Small intestine (tissue), 7 donors: ENCODE results near the gene NCR2. TPM values are rescaled to one million over a fixed set of nuclear protein-coding genes. Genes with fewer than 3 reads are reported as not detected.
A peak's percentile ranks its signal among the peaks of the same experiment; 100 is the strongest.

Experiments
- DNase-seq, 2 donors: peaks; one replicate each; pipeline versions ENCODE4 v3.0.0 to v3.0.0-alpha.2; 2013
- FAIRE-seq: peaks from 2 replicates; lab custom pipeline; 2012; peaks lifted over from hg19 to GRCh38; lab: Jason Lieb, UNC
- H3K27ac ChIP-seq, 3 donors: one replicate each; pipeline ENCODE4 v1.5.1; 2013; ENCODE audit warnings: low read length in 2 of 3, mild to moderate bottlenecking in 2 of 3, control low read depth in 1 of 3, inconsistent platforms in 1 of 3, low read depth in 1 of 3, moderate library complexity in 1 of 3
- H3K27me3 ChIP-seq, 3 donors: one replicate each; pipeline ENCODE4 v1.6.1; 2013; ENCODE audit warnings: low read length in 3 of 3, inconsistent platforms in 1 of 3; ENCODE audit not compliant: control insufficient read depth in 3 of 3, insufficient read depth in 3 of 3
- H3K36me3 ChIP-seq, 3 donors: one replicate each; pipeline ENCODE4 v1.6.1; 2013; ENCODE audit warnings: low read length in 3 of 3, inconsistent platforms in 1 of 3, low read depth in 1 of 3, mild to moderate bottlenecking in 1 of 3, moderate library complexity in 1 of 3; ENCODE audit not compliant: control insufficient read depth in 3 of 3, insufficient read depth in 2 of 3
- H3K4me1 ChIP-seq, 3 donors: one replicate each; pipeline ENCODE4 v1.6.1; 2013; ENCODE audit warnings: low read length in 2 of 3, inconsistent platforms in 1 of 3, low read depth in 1 of 3, mild to moderate bottlenecking in 1 of 3, moderate library complexity in 1 of 3; ENCODE audit not compliant: control insufficient read depth in 3 of 3, insufficient read depth in 2 of 3
- H3K4me3 ChIP-seq, 3 donors: one replicate each; pipeline ENCODE4 v1.5.1; 2013; ENCODE audit warnings: low read length in 3 of 3, control low read depth in 1 of 3, inconsistent platforms in 1 of 3, low read depth in 1 of 3, mild to moderate bottlenecking in 1 of 3, moderate library complexity in 1 of 3
- H3K9me3 ChIP-seq, 2 donors: one replicate each; pipeline ENCODE4 v1.6.1; 2013; ENCODE audit warnings: low read depth in 1 of 2, low read length in 1 of 2; ENCODE audit not compliant: control insufficient read depth in 2 of 2, insufficient read depth in 1 of 2
- WGBS, 3 donors: extraction: QIAGEN DNeasy Blood & Tissue Kit; methylation state at CpG; one replicate each; pipeline ENCODE4 v1.1.7; 2013; 5-methylcytosine and 5-hydroxymethylcytosine counted together
- polyA plus RNA-seq, 4 donors: library from polyadenylated mRNA; stranded (reverse) in 3 of 4; unstranded in 1 of 4; fragments of 200-250 nt in 3 of 4; fragments of 120-200 nt in 1 of 4; gene quantifications; one replicate each; pipeline versions ENCODE4 v1.2.1 to v1.2.3, GENCODE V29; 2013
- donor health status: healthy with polysubstance abuse.
- donor health status: control.
- donor health status: control.
- donor health status: Bipolar disorder and iron deficiency.
- donor health status: healthy.

Gene NCR2
- polyA plus RNA-seq, 4 donors: 0.65 TPM; not detected in 3

DNA sequence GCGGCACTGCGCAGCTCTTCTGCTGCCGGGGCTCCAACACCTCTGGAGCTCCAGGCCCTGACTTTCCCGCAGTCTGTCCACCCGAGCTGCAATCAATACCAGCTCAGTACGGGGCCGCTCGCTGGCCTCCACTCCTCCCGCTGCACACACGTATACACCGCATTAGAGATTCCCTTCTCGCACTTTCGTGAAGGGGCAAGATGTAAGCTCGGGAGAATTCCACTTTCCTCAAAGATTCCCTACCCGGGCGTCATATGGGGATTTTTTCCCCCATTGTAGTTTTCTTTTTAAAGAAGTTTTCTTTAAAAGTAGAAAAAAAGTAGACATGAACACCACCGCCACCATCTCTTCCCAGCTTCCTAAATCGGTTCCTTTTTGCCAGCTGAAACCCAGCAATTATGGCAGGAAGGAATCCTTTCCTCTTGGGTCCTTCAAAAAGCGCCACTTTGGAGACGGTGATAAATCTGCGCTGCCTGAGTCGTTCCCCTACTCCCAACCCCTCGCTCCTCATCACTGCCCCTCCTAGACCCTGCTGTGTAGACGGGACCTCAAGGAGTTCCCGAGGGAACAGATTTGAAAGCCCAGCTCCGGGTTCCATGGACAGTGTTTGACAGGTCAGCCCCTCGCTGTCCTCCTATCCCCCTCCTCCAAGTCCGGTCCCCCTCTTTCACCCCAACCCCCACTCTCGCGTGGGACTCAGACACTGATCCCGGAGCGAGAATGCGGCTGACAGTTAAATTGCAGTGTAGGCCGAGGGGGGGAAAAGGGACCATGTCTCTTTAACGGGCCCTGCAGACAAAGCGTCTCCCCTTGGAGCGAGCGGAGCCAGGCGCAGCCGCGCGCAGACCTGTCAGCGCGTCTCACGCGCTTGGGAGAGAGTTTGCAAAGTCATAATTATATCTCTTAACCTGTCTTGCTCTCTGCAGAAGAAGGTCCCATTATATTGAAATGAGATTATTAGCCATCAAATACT is 39.5 kb downstream of the NCR2 start:
- FAIRE-seq (no peak), DNase-seq (peak in 1 of 2 donors; percentile 37)
- Histone ChIP-seq H3K4me1 (peaks cover 0 to 42% (median 5%) of the 10 kb centered on the region in 3 donors), H3K9me3 (no peaks in the 10 kb centered on the region), H3K36me3 (no peaks in the 10 kb centered on the region), H3K27me3 (peaks cover 20 to 88% (median 47%) of the 10 kb centered on the region in 3 donors), H3K27ac (no peak overlapping the region), H3K4me3 (no peak overlapping the region)
- WGBS, 3 donors: 5 to 7% (median 6%) methylated on average over 46 of the region's 46 CpGs

GRCh38 chr6:41375598-41376151 is 40.3 kb downstream of the NCR2 start:
- 11 to 18% (median 12%) methylated on average over 30 of the region's 30 CpGs for WGBS, 3 donors
- H3K4me1 ChIP-seq: peaks cover 0 to 42% (median 5%) of the 10 kb centered on the region in 3 donors

GRCh38 chr6:41376176-41376575 is 40.8 kb downstream of the NCR2 start:
- FAIRE-seq: no peak
- no peaks in the 10 kb centered on the region for H3K9me3 ChIP-seq
- H3K36me3 ChIP-seq: no peaks in the 10 kb centered on the region
- H3K4me3 ChIP-seq: no peak overlapping the region
- H3K27me3 ChIP-seq: peaks cover 16 to 75% (median 45%) of the 10 kb centered on the region in 3 donors
- peaks cover 0 to 42% (median 5%) of the 10 kb centered on the region in 3 donors for H3K4me1 ChIP-seq
- 56 to 65% (median 58%) methylated on average over 5 of the region's 5 CpGs for WGBS, 3 donors
- DNase-seq: no peak
- H3K27ac ChIP-seq: no peak overlapping the region

More at GRCh38 chr6:41375598-41376151, 40.3 kb downstream of the NCR2 start:
- Histone ChIP-seq H3K27ac (no peak overlapping the region), H3K27me3 (peaks cover 16 to 80% (median 46%) of the 10 kb centered on the region in 3 donors), H3K9me3 (no peaks in the 10 kb centered on the region), H3K4me3 (no peak overlapping the region), H3K36me3 (no peaks in the 10 kb centered on the region)
- peak in 1 of 2 donors; percentile 6 for DNase-seq
- no peak for FAIRE-seq

DNA sequence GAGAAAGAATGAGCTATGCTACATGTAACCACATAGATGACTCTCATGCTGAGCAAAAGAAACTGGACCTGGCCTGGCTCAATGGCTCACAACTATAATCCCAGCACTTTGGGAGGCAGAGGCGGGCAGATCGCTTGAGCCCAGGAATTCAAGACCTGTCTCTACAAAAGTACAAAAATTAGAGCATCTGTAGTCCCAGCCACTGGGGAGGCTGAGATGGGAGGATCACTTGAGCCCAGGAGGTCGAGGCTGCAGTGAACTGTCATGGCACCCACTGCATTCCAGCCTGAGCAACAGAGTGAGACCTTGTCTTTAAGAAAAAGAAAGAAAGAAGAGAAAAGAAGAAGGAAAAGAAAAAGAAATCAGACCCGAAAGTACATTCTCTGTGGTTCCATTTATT is 41.7 kb downstream of the NCR2 start:
- no peak for DNase-seq
- 85 to 87% (median 86%) methylated on average over 4 of the region's 4 CpGs for whole genome bisulfite sequencing, 3 donors
- Histone ChIP-seq H3K4me1 (peaks cover 0 to 33% (median 5%) of the 10 kb centered on the region in 3 donors), H3K4me3 (no peak overlapping the region), H3K9me3 (no peaks in the 10 kb centered on the region), H3K27ac (no peak overlapping the region), H3K27me3 (peaks cover 16 to 71% (median 42%) of the 10 kb centered on the region in 3 donors), H3K36me3 (no peaks in the 10 kb centered on the region)
- no peak for FAIRE-seq

- DNase-seq (no peak), FAIRE-seq (no peak)
- H3K4me3 ChIP-seq: no peak overlapping the region
- H3K36me3 ChIP-seq: no peaks in the 10 kb centered on the region
- H3K9me3 ChIP-seq: no peaks in the 10 kb centered on the region
- H3K4me1 ChIP-seq: peaks cover 0 to 14% (median 0%) of the 10 kb centered on the region in 3 donors
- H3K27ac ChIP-seq: no peak overlapping the region
- H3K27me3 ChIP-seq: peaks cover 4 to 63% (median 24%) of the 10 kb centered on the region in 3 donors
These were observed 43.9 kb downstream of the NCR2 start for GRCh38 chr6:41379306-41379705.

- 49 to 74% (median 55%) methylated on average over 2 of the region's 2 CpGs for WGBS, 3 donors
These were observed 51.2 kb downstream of the NCR2 start for GRCh38 chr6:41386594-41386993.

GRCh38 chr6:41392246-41392645 is 56.8 kb downstream of the NCR2 start:
- DNase-seq: no peak
- Histone ChIP-seq H3K9me3 (peaks cover 0 to 5% of the 10 kb centered on the region in 2 donors), H3K27ac (no peak overlapping the region), H3K4me3 (no peak overlapping the region), H3K4me1 (no peaks in the 10 kb centered on the region), H3K36me3 (no peaks in the 10 kb centered on the region), H3K27me3 (peaks cover 0 to 40% (median 5%) of the 10 kb centered on the region in 3 donors)
- no peak for FAIRE-seq
- 56 to 79% (median 60%) methylated on average over 4 of the region's 4 CpGs for WGBS, 3 donors

More at GRCh38 chr6:41386594-41386993, 51.2 kb downstream of the NCR2 start:
- H3K27ac ChIP-seq: no peak overlapping the region
- no peaks in the 10 kb centered on the region for H3K36me3 ChIP-seq
- no peak overlapping the region for H3K4me3 ChIP-seq
- peaks cover 0 to 39% (median 7%) of the 10 kb centered on the region in 3 donors for H3K27me3 ChIP-seq
- no peak for FAIRE-seq
- H3K4me1 ChIP-seq: no peaks in the 10 kb centered on the region
- DNase-seq: no peak
- peaks cover 0 to 5% of the 10 kb centered on the region in 2 donors for H3K9me3 ChIP-seq

GRCh38 chr6:41396335-41396734 is 60.9 kb downstream of the NCR2 start:
- Histone ChIP-seq H3K27me3 (peaks cover 0 to 36% (median 3%) of the 10 kb centered on the region in 3 donors), H3K4me3 (no peak overlapping the region), H3K9me3 (no peaks in the 10 kb centered on the region), H3K4me1 (no peaks in the 10 kb centered on the region), H3K36me3 (no peaks in the 10 kb centered on the region), H3K27ac (no peak overlapping the region)
- 75 to 85% (median 79%) methylated on average over 5 of the region's 5 CpGs for WGBS, 3 donors
- no peak for FAIRE-seq
- no peak for DNase-seq
